Measurements from ENCODE around the gene TMEM119.

- no peak for TF ChIP-seq CTCF (IDR thresholded peaks at IDR 0.05)
- TF ChIP-seq REST (IDR thresholded peaks at IDR 0.05; ENCODE audit: insufficient read depth in 1 of 2, low read depth in 2 of 2, low read length in 1 of 2) = no peak
Observed at GRCh38 chr12:108630481-108631207, 32.8 kb upstream of the TMEM119 start.

Data from Panc1 (cell line).